ENCODE results near the gene DNASE1.

GRCh38 chr16:3690470-3690928, 36.0 kb downstream of the DNASE1 start:
- TF ChIP-seq CTCF (IDR thresholded peaks at IDR 0.05) (peak in 5 of 7 experiments; percentile 89 to 95 (median 91)), EP300 (IDR thresholded peaks at IDR 0.05) (no peak), POLR2A (IDR thresholded peaks at IDR 0.05) (no peak), POLR2AphosphoS5 (IDR thresholded peaks at IDR 0.05) (peak; percentile 32 to 92 (median 66))

Measured in stomach (tissue), 4 donors.